GM23338 (cell line): ENCODE measurements around the gene DNAH10. TPM values are rescaled to one million over a fixed set of nuclear protein-coding genes. Genes with fewer than 3 reads are reported as not detected.

ENCODE experiments used
- ATAC-seq: fragments of 200-7000 bp; cut with Tn5 transposase; 3 replicates; pipeline ENCODE4 v1.9.1; 2020
- DNase-seq: peaks from one replicate; pipeline ENCODE4 v3.0.0-alpha.2; 2015; ENCODE audit warnings: low spot score
- H2AFZ ChIP-seq: fragments of 200-600 bp; sonication (generic); 2 replicates; pipeline ENCODE4 v1.8.0; 2016; ENCODE audit warnings: antibody characterized with exemption, mild to moderate bottlenecking, moderate library complexity
- H3F3A ChIP-seq: fragments of 200-600 bp; sonication (generic); replicated peaks from 2 replicates; pipeline ENCODE4 v1.8.0; 2017; ENCODE audit warnings: antibody characterized with exemption, mixed run types, low read depth
- H3K27ac ChIP-seq: fragments of 200-600 bp; sonication (generic); 2 replicates; pipeline ENCODE4 v1.6.1; 2016; ENCODE audit warnings: low read depth
- H3K27me3 ChIP-seq: fragments of 200-600 bp; sonication (generic); 2 replicates; pipeline ENCODE4 v1.8.0; 2016; ENCODE audit warnings: mild to moderate bottlenecking, mixed run types, moderate library complexity; ENCODE audit not compliant: insufficient read depth
- H3K36me3 ChIP-seq: fragments of 200-600 bp; sonication (generic); 2 replicates; pipeline ENCODE4 v1.8.0; 2016; ENCODE audit warnings: mild to moderate bottlenecking; ENCODE audit not compliant: insufficient read depth
- H3K4me1 ChIP-seq: fragments of 200-600 bp; sonication (generic); 2 replicates; pipeline ENCODE4 v1.8.0; 2016; ENCODE audit warnings: mild to moderate bottlenecking, moderate library complexity; ENCODE audit not compliant: insufficient read depth
- H3K4me2 ChIP-seq: fragments of 200-600 bp; sonication (generic); 2 replicates; pipeline ENCODE4 v1.7.1; 2017; ENCODE audit warnings: mixed run types
- H3K4me3 ChIP-seq: fragments of 200-600 bp; sonication (generic); 2 replicates; pipeline ENCODE4 v1.6.1; 2016; ENCODE audit warnings: mixed run types
- H3K79me2 ChIP-seq: fragments of 200-600 bp; sonication (generic); replicated peaks from 2 replicates; pipeline ENCODE4 v1.8.0; 2017; ENCODE audit warnings: mild to moderate bottlenecking; ENCODE audit not compliant: insufficient read depth
- H3K9me2 ChIP-seq: fragments of 200-600 bp; sonication (generic); 2 replicates; pipeline ENCODE4 v1.8.0; 2017; ENCODE audit not compliant: insufficient read depth
- H4K20me1 ChIP-seq: fragments of 200-600 bp; sonication (generic); replicated peaks from 2 replicates; pipeline ENCODE4 v1.8.0; 2017; ENCODE audit warnings: mild to moderate bottlenecking; ENCODE audit not compliant: insufficient read depth
- H3K27ac Mint-ChIP-seq: 2 replicates; pipeline ENCODE4 v1.8.0; 2020; ENCODE audit warnings: inconsistent platforms, mild to moderate bottlenecking, moderate library complexity, mixed read lengths
- H3K27me3 Mint-ChIP-seq: 3 replicates; pipeline ENCODE4 v1.8.0; 2022; ENCODE audit warnings: low read depth, mild to moderate bottlenecking, moderate library complexity, mixed read lengths, inconsistent platforms; ENCODE audit not compliant: insufficient read depth, poor library complexity
- H3K36me3 Mint-ChIP-seq: 3 replicates; pipeline ENCODE4 v1.8.0; 2021; ENCODE audit warnings: low read depth, mild to moderate bottlenecking, inconsistent platforms, moderate library complexity, mixed read lengths
- H3K4me1 Mint-ChIP-seq: 3 replicates; pipeline ENCODE4 v1.8.0; 2020; ENCODE audit warnings: mild to moderate bottlenecking, inconsistent platforms, mixed read lengths
- H3K4me3 Mint-ChIP-seq: 3 replicates; pipeline ENCODE4 v1.8.0; 2021; ENCODE audit warnings: moderate library complexity, mild to moderate bottlenecking, inconsistent platforms, mixed read lengths
- H3K9me3 Mint-ChIP-seq: 3 replicates; pipeline ENCODE4 v1.8.0; 2020; ENCODE audit warnings: moderate library complexity, mild to moderate bottlenecking, inconsistent platforms, mixed read lengths
- CREB1 ChIP-seq: fragments of 250-450 bp; sonication (Bioruptor Pico); IDR thresholded peaks from 2 replicates; pipeline ENCODE4 v1.5.0; 2020; ENCODE audit warnings: low read depth, mild to moderate bottlenecking, moderate library complexity
- CTCF ChIP-seq, 2 experiments: fragments of 200-600 bp in 1 of 2; sonication (generic) in 1 of 2; conservative IDR thresholded peaks; 2 replicates each; pipeline versions ENCODE4 v1.5.1 to v1.6.1; 2016 to 2017; ENCODE audit warnings: antibody characterized with exemption in 2 of 2, low read depth in 2 of 2, mild to moderate bottlenecking in 2 of 2, moderate library complexity in 1 of 2
- ETS1 ChIP-seq: IDR thresholded peaks from 2 replicates; pipeline ENCODE4 v1.6.1; 2016; ENCODE audit warnings: antibody characterized with exemption
- EZH2 ChIP-seq: fragments of 200-600 bp; sonication (generic); IDR thresholded peaks from one replicate; pipeline ENCODE4 v1.8.0; 2017; ENCODE audit warnings: antibody characterized with exemption, mild to moderate bottlenecking, low read depth; ENCODE audit not compliant: unreplicated experiment
- JUNB ChIP-seq: IDR thresholded peaks from one replicate; pipeline ENCODE4 v1.6.1; 2016; ENCODE audit warnings: antibody characterized with exemption; ENCODE audit not compliant: unreplicated experiment
- REST ChIP-seq: IDR thresholded peaks from one replicate; pipeline ENCODE4 v1.6.1; 2018; ENCODE audit warnings: antibody characterized with exemption; ENCODE audit not compliant: unreplicated experiment
- STAT1 ChIP-seq: IDR thresholded peaks from one replicate; pipeline ENCODE4 v1.6.1; 2016; ENCODE audit warnings: antibody characterized with exemption; ENCODE audit not compliant: unreplicated experiment
- ZNF114 ChIP-seq: fragments of 250-450 bp; sonication (Bioruptor Pico); IDR thresholded peaks from 2 replicates; pipeline ENCODE4 v1.5.0; 2020; ENCODE audit warnings: mild to moderate bottlenecking, moderate library complexity
- ZNF462 ChIP-seq: fragments of 250-450 bp; sonication (Bioruptor Pico); IDR thresholded peaks from 2 replicates; pipeline ENCODE4 v1.5.0; 2020; ENCODE audit warnings: mild to moderate bottlenecking, moderate library complexity
- polyA plus RNA-seq: library from polyadenylated mRNA; unstranded; fragments of >200 nt; fragmentation: Nextera tagmentation; extraction: Ambion mirVana; gene quantifications from 2 replicates; pipeline ENCODE4 v1.2.1, GENCODE V29; 2016
- total RNA-seq: library from RNA; depleted of rRNA; stranded (reverse); fragments of >200 nt; shearing (Covaris generic); gene quantifications from 2 replicates; pipeline ENCODE4 v1.2.3, GENCODE V29; 2014

The DNAH10 gene
- total and polyA plus RNA-seq, 2 experiments from 2014 or later: 0.03 TPM

- Histone ChIP-seq H3K4me3 (no peak overlapping the region), H3K9me2 (no peaks in the 10 kb centered on the region), H3F3A (no peaks in the 10 kb centered on the region), H4K20me1 (no peaks in the 10 kb centered on the region), H3K4me2 (no peak overlapping the region), H3K79me2 (no peaks in the 10 kb centered on the region), H3K27me3 (no peaks in the 10 kb centered on the region), H2AFZ (no peak overlapping the region), H3K36me3 (no peaks in the 10 kb centered on the region), H3K27ac (no peak overlapping the region), H3K4me1 (no peaks in the 10 kb centered on the region)
- ATAC-seq (no peak), DNase-seq (peak; percentile 34)
- no peaks in the 10 kb centered on the region for H3K9me3 Mint-ChIP-seq
- no peak overlapping the region for H3K4me3 Mint-ChIP-seq
- peaks cover 9% of the 10 kb centered on the region for H3K27me3 Mint-ChIP-seq
- H3K4me1 Mint-ChIP-seq: no peaks in the 10 kb centered on the region
- no peak for TF ChIP-seq STAT1
- no peak for TF ChIP-seq ZNF462 (CRISPR knock-in tag)
- peak in 1 of 2 experiments; percentile 38; a peak in 2 of 4 replicates for TF ChIP-seq CTCF (conservative IDR thresholded peaks at IDR 0.05; ENCODE audit: low read depth in 2 of 2)
- no peak overlapping the region for H3K27ac Mint-ChIP-seq
- H3K36me3 Mint-ChIP-seq: no peaks in the 10 kb centered on the region
Observed at GRCh38 chr12:123801573-123802178, 39.6 kb downstream of the DNAH10 start.

- Histone ChIP-seq H3K9me2 (no peaks in the 10 kb centered on the region), H3K36me3 (no peaks in the 10 kb centered on the region), H3K4me3 (no peak overlapping the region), H3K4me2 (no peak overlapping the region), H4K20me1 (no peaks in the 10 kb centered on the region), H3F3A (no peaks in the 10 kb centered on the region), H2AFZ (no peak overlapping the region), H3K79me2 (no peaks in the 10 kb centered on the region), H3K27me3 (no peaks in the 10 kb centered on the region), H3K27ac (no peak overlapping the region), H3K4me1 (no peaks in the 10 kb centered on the region)
- DNase-seq: no peak
- Mint-ChIP-seq H3K27me3 (peaks cover 13% of the 10 kb centered on the region), H3K4me3 (no peak overlapping the region), H3K9me3 (no peaks in the 10 kb centered on the region), H3K36me3 (no peaks in the 10 kb centered on the region), H3K27ac (no peak overlapping the region), H3K4me1 (peaks cover 4% of the 10 kb centered on the region; the same call in 2 of the 3 replicates)
- ATAC-seq: no peak
- TF ChIP-seq EZH2: no peak
- TF ChIP-seq ZNF114 (CRISPR knock-in tag): no peak
- TF ChIP-seq REST: no peak
- TF ChIP-seq JUNB: no peak
- no peak for TF ChIP-seq CREB1
- TF ChIP-seq ETS1: no peak
Observed at GRCh38 chr12:123805173-123805572, 43.1 kb downstream of the DNAH10 start.
